Hematopoietic multipotent progenitor cell treated with erythropoietin and hydrocortisone succinate and interleukin-3 and kit ligand, for 8 days (in vitro differentiated cells): ENCODE measurements around the gene SVOPL.
A peak's percentile ranks its signal among the peaks of the same experiment; 100 is the strongest.

Source experiments
- DNase-seq: peaks from one replicate; pipeline ENCODE4 v3.0.0-alpha.2; 2015

The SVOPL gene

DNA sequence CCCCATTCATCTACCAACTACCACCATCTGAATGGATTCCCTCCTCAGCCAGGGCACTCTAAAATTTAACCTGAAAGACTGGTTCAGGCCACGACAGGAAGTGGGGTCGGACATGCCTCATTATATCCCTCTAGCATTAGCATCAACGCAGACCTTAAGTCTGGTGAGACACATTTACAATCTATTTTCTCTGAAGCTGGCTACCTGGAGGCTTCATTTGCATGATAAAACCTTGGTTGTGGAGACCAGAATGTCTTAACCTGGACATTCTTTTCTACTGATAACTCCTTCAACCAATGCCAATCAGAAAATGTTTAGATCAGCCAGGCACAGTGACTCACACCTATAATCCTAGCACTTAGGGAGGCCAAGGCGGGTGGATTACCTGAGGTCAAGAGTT, 42.3 kb downstream of the SVOPL start:
- no peak for DNase-seq

DNA sequence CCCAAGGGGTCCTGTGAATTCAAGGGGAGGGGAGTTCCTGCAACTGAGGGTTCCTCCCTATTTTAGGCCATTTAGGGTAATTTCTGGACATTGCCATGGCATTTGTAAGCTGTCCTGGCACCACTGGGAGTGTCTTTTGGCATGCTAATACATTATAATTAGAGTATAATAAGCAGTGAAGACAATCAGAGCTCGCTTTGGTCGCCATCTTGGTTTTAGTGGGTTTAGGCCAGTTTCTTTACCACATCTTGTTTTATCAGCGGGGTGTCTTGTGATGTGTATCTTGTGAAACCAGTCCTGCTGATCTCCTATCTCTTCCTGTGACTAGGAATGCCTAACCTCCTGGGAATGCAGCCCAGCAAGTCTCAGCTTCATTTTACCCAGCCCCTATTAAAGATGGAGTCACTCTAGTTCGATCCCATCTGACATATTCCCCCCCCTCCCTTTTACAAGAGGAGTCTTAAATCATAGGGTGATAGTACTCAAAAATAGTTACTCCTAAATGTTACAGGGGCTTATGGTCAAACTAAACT, 43.2 kb downstream of the SVOPL start:
- no peak for DNase-seq

DNA sequence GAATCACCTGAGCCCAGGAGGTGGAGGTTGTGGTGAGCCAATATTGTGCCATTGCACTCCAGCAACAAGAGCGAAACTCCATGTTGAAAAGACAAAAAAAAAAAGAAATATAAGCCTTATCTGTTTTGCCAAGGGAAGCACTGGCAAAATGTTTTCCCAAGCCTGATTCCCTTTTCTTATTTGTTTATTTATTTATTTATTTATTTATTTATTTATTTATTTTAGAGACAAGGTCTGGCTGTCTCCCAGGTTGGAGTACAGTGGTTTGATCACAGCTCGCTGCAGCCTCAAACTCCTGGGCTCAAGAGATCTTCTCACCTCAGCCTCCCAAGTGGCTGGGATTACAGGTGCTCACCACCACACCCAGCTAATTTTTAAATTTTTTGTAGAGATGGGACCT, 44.2 kb downstream of the SVOPL start:
- no peak for DNase-seq

GRCh38 chr7:138654616-138655015, 46.5 kb downstream of the SVOPL start:
- no peak for DNase-seq

GRCh38 chr7:138649506-138649905, 51.7 kb downstream of the SVOPL start:
- no peak for DNase-seq

GRCh38 chr7:138645284-138645683, 55.9 kb downstream of the SVOPL start:
- DNase-seq = no peak

DNA sequence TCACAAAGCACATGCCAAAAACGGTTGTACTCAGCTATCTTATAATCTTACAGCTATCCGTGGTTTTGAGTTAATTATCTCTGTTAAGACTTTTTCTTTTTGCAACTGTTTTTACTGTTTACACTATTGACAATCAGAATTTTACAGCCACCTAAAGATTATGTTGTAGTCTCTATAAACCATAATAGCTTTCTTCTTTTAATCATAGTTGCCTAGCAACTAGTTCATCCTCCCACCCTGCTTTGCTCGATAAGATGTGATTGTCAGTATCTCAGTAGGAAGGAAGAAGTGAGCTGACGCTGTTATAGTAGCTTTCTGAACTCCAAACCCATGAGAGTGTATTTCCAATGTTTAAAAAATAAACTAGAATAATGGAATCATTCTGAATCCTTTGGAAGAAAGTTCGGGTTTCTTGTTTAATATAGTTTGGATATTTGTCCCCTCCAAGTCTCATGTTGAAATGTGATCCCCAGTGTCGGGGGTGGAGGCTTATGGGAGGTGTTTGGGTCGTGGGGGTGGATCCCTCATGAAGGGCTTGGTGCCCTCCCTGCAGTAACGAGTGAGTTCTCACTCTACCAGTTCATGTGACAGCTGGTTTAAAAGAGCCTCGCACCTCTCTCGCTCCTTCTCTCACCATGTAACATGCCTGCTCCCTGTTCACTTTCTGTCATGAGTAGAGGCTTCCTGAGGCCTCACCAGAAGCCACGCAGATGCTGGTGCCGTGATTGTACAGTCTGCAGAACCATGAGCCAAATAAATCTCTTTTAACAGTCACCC, 68.1 kb downstream of the SVOPL start:
- DNase-seq = peak; percentile 45

DNA sequence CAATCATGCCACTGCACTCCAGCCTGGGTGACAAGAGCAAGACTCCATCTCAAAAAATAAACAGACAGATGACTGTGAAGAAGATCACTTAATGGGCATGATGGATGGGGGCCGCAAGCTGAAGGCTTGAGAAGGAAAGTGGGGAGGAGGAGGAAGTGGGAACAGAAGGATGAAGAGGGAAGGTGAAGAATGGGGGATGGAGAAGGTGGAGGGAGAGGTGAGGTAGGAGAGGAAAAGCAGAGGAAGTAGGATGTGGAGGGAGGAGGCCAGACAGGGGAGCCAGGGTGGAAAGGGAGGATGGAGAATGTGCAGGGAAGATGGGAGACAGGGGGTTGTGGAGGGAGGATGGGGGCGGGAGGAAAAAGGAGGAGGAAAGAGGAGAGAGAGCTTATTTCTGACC, 68.8 kb downstream of the SVOPL start:
- no peak for DNase-seq

DNA sequence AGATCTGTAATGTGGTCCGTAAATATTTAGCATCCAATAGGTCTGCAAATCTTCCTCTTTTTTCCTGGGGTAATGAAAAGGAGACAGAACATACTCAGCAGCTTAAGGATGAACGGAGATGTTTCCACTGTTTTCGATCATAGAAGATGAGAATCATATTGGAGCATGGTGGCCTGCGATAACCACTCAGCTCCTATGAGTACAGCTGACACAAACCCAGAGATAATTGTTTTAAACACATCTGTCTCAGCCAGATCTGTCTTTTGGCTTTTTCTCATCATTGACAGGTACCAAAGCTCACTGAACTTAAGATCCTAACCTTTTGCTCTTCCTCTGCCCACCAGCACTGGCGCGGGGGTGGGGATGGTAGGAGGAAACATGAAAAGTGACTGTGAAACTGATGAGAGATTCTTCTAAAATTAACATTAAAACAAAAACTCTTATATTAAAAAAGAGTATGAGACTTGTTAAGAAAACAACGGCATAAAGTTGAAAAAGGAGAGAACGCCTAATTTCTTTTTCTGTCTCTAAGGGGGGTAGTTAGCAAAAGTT, 71.0 kb downstream of the SVOPL start:
- no peak for DNase-seq

DNA sequence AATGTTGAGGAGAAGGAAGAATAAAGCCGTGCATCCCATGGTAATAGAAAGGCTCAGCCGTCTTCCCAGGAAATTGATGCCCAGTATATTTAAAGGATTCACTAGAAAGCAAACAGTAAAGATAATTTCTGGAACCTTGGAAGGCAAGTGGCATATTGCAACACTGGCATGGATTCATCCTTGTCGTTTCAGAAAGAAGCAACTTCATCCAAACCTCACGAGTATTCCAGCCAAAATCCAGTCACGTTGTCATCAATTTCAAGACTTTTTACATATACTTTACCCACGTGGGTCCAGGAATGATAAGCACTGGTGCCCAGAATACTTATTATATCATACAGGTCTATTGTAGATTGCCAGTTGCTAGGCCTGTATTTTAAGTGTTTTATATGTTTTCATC, 73.8 kb downstream of the SVOPL start:
- DNase-seq = no peak

GRCh38 chr7:138626846-138627245, 74.3 kb downstream of the SVOPL start:
- no peak for DNase-seq

GRCh38 chr7:138625849-138626230, 75.3 kb downstream of the SVOPL start:
- peak; percentile 27 for DNase-seq

DNA sequence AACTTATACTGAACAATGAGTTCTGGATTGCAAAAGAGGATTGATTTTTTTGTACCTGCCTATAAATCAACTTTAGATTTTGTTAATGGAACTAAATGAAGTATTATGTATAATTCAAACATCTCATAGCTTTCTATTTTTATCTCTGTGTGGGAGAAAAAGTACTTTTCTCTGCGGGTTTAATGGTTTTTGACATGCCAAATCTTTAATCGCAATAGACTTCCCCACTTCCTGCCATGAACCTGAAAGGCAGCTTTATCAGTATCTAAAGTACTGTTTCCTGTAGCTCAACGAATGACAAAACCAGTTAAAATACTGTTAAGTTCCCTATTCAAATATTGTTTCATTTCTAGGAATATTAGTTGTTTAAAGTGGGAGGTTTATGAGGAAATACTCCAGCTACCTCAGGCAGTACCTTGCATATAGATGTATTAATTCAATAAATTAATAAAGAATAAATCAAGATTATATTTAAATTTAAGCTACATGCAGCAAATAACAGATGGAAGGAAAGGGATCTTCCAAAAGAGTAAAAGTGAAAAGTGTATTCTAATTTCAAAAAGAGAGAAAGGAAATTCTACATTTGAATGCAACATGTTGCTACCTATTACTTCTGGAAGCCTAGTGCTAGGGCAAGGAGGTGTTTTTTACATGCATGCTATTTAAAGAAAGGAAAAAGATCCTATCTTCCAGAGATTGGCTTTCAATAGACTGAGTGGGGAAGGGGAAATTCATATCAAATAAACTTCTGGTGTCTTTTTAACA, 75.9 kb downstream of the SVOPL start:
- DNase-seq = peak; percentile 71

DNA sequence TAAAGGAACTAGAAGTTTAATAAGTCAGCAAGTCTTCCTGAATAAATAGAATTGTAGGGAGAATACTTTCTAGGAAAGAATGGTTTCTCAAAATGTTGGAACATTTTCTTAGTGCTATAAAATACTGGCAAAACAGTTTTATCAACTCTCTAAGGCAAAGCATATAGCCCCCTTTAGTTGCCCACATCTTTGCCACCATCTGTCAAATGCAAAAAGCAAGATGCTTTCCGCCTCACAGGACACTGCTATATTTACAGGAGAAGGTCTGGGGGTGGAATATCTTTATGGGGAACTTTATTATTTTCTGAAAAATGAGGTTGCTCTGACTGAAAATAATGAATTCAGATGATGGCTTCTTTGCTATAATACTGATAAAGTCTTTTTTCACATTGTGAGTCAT, 78.3 kb downstream of the SVOPL start:
- DNase-seq = no peak

DNA sequence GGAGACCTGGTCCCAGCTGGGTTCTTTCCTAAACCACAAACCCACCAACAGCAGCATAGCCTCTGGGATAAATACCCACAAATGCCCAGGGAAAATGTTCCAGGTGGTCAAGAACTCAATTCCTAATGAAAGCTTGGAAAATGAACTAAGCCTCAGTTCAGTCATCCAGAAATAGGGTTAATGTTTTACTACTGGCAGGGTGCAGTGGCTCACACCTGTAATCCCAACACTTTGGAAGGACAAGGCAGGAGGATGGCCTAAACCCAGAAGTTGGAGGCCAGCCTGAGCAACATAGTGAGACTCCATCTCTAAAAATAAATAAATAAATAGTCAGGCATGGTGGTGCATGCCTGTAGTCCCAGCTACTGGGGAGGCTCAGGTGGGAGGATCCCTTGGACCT, 82.2 kb downstream of the SVOPL start:
- no peak for DNase-seq

DNA sequence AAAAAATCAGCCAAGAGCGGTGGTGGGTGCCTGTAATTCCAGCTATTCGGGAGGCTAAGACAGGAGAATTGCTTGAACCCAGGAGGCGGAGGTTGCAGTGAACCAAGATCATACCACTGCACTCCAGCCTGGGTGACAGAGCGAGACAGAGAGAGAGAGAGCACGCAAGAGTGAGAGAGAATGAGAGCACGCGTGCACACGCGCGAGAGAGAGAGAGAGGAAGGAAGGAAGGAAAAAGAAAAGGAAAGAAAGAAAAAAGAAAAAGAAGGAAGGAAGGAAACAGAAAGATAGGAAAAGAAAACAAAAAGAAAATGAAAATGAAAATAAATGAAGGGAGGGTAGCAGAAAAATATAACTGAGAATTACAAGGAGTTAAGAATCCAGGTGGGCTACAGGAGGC, 82.7 kb downstream of the SVOPL start:
- DNase-seq = no peak

DNA sequence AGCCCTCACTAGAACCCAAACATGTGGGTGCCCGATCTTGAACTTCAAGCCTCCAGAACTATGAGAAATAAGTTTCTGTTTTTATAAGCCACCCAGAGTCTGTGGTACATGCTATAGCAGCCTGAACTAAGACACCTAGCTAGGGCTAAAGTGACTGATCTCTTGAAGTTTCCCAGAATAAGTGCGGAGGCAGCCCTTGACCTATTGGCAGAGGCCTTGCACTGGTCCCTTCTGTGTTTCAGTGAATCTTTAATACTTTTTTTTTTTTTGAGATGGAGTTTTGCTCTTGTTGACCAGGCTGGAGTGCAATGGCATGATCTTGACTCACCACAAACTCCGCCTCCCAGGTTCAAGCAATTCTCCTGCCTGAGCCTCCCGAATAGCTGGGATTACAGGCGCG, 85.1 kb downstream of the SVOPL start:
- DNase-seq = no peak

- no peak for DNase-seq
These were observed 87.5 kb downstream of the SVOPL start for GRCh38 chr7:138613630-138614029.

- peak; percentile 32 for DNase-seq
These were observed 90.4 kb downstream of the SVOPL start for GRCh38 chr7:138610671-138611170.

DNA sequence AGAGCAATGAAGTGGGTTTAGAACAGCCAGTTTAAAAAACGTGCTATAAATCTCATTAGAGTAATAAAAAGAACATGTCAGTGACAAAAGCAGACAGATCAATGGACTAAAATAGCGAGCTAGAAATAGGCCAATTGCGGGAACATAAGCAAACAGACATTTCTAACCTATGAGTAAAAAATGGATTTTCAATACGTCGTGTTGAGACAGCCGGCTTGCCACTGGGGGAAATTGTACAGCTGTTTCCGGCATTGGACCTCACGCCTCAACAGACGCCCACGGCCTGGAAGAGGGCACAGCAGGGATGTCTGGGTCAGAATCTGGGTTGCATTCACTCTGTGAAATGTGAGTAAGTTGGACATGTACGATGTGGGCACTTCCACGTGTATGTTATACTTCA, 92.9 kb downstream of the SVOPL start:
- no peak for DNase-seq

GRCh38 chr7:138607216-138608126, 93.7 kb downstream of the SVOPL start:
- no peak for DNase-seq

GRCh38 chr7:138606236-138606635, 94.9 kb downstream of the SVOPL start:
- no peak for DNase-seq
